C4-2B (cell line): ENCODE measurements around the gene NBR1.
"Not testable (repeated sequence)": the region's sequence is repeated elsewhere in the genome, so short reads cannot be mapped to it uniquely, and the experiment has no call there.

Experiments
- H3K27ac ChIP-seq: fragments of 450-650 bp; 2 replicates; pipeline ENCODE4 v1.5.1; 2017
- CTCF ChIP-seq: fragments of 450-650 bp; conservative IDR thresholded peaks from 2 replicates; pipeline ENCODE4 v1.5.1; 2017; ENCODE audit warnings: mild to moderate bottlenecking
- ZFX ChIP-seq: fragments of 450-650 bp; IDR thresholded peaks from 2 replicates; pipeline ENCODE4 v1.6.1; 2017

The NBR1 gene

GRCh38 chr17:43170766-43171585, at the start of gene NBR1:
NBR1 (plus strand) TSS chr17:43171214; CDS start chr17:43175800, 4,586 bp downstream.
- peak within 1 kb of the TSS; percentile 71 for H3K27ac ChIP-seq
- no peak for TF ChIP-seq CTCF
- peak; percentile 59; the same call in 1 of the 2 replicates for TF ChIP-seq ZFX

- peak within 1 kb of the TSS; percentile 78 for H3K27ac ChIP-seq
- TF ChIP-seq ZFX (peak; percentile 55; the same call in 1 of the 2 replicates), CTCF (no peak)
Measured at GRCh38 chr17:43125133-43125966, 45.7 kb upstream of the NBR1 start, which contains the start of gene BRCA1. BRCA1 (minus strand) TSS chr17:43125364; CDS start chr17:43124096, 1,268 bp downstream.

- peak overlapping the region; percentile 78 for H3K27ac ChIP-seq
- TF ChIP-seq CTCF (no peak), ZFX (no peak; the same call in 1 of the 2 replicates)
Measured at GRCh38 chr17:43125967-43126910, 44.8 kb upstream of the NBR1 start.

GRCh38 chr17:43126911-43127290, 44.1 kb upstream of the NBR1 start:
- H3K27ac ChIP-seq, result peak overlapping the region; percentile 78
- TF ChIP-seq CTCF (no peak), ZFX (no peak)

GRCh38 chr17:43127333-43127876, 43.6 kb upstream of the NBR1 start:
- not testable (repeated sequence) for H3K27ac ChIP-seq

- H3K27ac ChIP-seq, result no peak overlapping the region
- no peak for TF ChIP-seq CTCF
- TF ChIP-seq ZFX, result no peak
Measured at GRCh38 chr17:43129671-43130010, 41.4 kb upstream of the NBR1 start.

- no peak overlapping the region for H3K27ac ChIP-seq
- TF ChIP-seq CTCF, result no peak
- TF ChIP-seq ZFX, result no peak
Measured at GRCh38 chr17:43132117-43132516, 38.9 kb upstream of the NBR1 start.

GRCh38 chr17:43133439-43133838, 37.6 kb upstream of the NBR1 start:
- not testable (repeated sequence) for H3K27ac ChIP-seq
